ENCODE data around the gene MARVELD2.
"Not testable (repeated sequence)": the region's sequence is repeated elsewhere in the genome, so short reads cannot be mapped to it uniquely, and the experiment has no call there.

MARVELD2 gene

DNA sequence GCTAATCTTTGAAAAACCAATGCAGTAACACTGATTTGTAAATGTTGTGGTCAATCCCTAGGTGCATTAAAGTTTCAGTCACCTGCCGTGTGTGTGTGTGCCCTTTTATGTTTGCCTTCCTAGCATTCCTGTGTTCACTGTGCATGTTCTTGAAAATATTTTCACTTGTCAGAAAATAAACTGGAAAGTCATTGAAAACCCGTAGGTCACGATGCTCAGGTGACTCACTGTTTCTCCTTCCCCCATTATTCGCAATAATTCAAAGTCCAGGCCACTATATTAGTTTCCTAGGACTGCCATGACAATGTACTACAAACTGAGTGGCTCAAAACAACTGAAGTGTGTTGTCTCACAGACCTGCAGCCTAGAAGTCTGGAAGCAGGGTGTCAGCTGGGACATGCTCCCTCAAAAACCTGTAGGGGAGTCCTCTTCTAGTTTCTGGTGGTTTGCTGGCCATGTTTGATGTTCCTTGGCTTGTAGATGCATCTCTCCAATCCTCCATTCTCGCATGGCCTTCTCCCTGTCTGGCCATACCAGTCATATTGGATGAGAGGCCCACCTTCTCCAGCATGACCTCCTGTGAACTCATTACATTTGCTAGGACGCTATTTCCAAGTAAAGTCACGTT is 29.3 kb downstream of the MARVELD2 start:
- no peak overlapping the region for H3K27ac ChIP-seq

GRCh38 chr5:69449511-69449910 is 34.6 kb downstream of the MARVELD2 start:
- Histone ChIP-seq H3K9ac (ENCODE audit: insufficient read length) (no peak overlapping the region), H3K27ac (no peak overlapping the region), H3K9me3 (ENCODE audit: low read depth, low read length) (no peaks in the 10 kb centered on the region; the same call in 1 of the 2 replicates), H3K4me3 (no peak overlapping the region), H3K36me3 (ENCODE audit: insufficient read depth, low read length) (no peaks in the 10 kb centered on the region)
- no peak for TF ChIP-seq EZH2 (IDR thresholded peaks at IDR 0.05)
- TF ChIP-seq POLR2AphosphoS5 (IDR thresholded peaks at IDR 0.05; ENCODE audit: borderline replicate concordance, low read depth, low read length), result no peak
- TF ChIP-seq FOXP2 (optimal IDR thresholded peaks at IDR 0.05; ENCODE audit: control extremely low read depth, extremely low read length, insufficient read depth), result no peak
- DNase-seq (ENCODE audit: low read depth, low spot score), result no peak

More for the DNA sequence above, 29.3 kb downstream of the MARVELD2 start:
- Histone ChIP-seq H3K9me3 (ENCODE audit: low read depth, low read length) (no peaks in the 10 kb centered on the region), H3K36me3 (ENCODE audit: insufficient read depth, low read length) (no peaks in the 10 kb centered on the region), H3K4me3 (no peak overlapping the region), H3K9ac (ENCODE audit: insufficient read length) (no peak overlapping the region)
- DNase-seq (ENCODE audit: low read depth, low spot score), result no peak
- no peak for TF ChIP-seq POLR2AphosphoS5 (IDR thresholded peaks at IDR 0.05; ENCODE audit: borderline replicate concordance, low read depth, low read length)

DNA sequence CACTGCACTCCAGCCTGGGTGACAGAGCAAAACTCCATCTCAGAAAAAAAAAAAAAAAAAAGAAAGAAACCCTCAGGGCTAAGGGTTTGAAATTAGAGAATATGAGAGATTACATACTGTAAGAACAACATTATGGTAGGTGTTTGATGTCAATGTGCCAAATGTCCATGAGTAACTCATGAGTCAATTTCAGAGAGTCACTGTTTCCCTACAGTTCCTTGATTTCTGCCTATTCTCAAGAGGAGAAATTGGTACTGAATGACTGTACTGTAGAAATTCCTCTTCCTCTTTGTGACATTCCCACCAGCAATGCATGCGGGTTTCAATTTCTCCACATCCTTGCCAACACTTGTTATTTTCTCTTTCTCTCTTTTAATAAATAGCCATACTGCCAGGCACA is 35.2 kb downstream of the MARVELD2 start:
- Histone ChIP-seq H3K36me3 (ENCODE audit: insufficient read depth, low read length) (no peaks in the 10 kb centered on the region), H3K4me3 (no peak overlapping the region), H3K9ac (ENCODE audit: insufficient read length) (no peak overlapping the region), H3K9me3 (ENCODE audit: low read depth, low read length) (no peaks in the 10 kb centered on the region; the same call in 1 of the 2 replicates), H3K27ac (no peak overlapping the region)
- TF ChIP-seq EZH2 (IDR thresholded peaks at IDR 0.05), result no peak
- TF ChIP-seq FOXP2 (optimal IDR thresholded peaks at IDR 0.05; ENCODE audit: control extremely low read depth, extremely low read length, insufficient read depth), result no peak
- no peak for TF ChIP-seq POLR2AphosphoS5 (IDR thresholded peaks at IDR 0.05; ENCODE audit: borderline replicate concordance, low read depth, low read length)
- DNase-seq (ENCODE audit: low read depth, low spot score), result no peak

DNA sequence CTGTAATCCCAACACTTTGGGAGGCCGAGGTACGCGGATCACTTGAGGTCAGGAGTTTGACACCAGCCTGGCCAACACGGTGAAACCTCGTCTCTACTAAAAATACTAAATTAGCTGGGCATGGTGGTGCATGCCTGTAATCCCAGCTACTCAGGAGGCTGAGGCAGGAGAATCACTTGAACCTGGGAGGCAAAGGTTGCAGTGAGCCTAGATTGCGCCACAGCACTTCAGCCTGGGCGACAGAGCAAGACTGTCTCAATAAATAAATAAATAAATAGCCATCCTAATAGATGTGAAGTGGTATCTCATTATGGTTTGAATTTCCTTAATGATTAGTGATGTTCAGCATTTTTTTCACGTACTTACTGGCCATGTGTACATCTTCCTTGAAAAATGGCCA is 35.6 kb downstream of the MARVELD2 start:
- H3K27ac ChIP-seq, result not testable (repeated sequence)

DNA sequence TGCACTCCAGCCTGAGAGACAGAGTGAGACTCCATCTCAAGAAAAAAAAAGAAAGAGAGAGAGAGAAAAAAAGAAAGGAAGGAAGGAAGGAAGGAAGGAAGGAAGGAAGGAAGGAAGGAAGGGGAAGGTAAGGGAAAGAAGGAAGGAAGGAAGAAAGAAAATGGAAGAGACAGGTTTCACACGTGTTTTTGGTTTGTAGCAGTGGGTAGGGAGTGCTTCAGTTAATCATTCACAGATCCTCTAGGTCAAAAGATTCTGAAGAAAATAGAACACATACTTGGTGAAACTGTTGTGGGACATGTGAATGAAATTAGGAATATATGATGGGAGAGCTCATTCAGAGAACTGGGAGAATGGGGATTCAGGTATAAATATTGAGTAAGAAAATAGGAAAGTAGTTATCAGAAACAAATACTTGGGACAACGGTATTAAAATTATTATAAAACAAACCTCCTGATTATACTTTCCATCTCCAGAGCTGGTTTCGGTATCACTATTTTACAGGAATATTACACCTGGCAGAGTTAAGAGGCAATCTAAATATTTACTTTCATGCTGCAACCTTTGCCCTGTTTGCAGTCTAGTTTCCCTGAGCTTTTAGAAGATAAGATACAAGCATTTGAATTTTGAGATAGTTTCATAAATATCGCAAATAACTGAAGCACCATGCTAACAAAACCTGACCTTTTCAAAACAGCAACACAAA is 37.2 kb downstream of the MARVELD2 start:
- no peak for TF ChIP-seq FOXP2 (optimal IDR thresholded peaks at IDR 0.05; ENCODE audit: control extremely low read depth, extremely low read length, insufficient read depth)
- no peak for TF ChIP-seq EZH2 (IDR thresholded peaks at IDR 0.05)
- peak; percentile 23; the same call in 1 of the 2 replicates for TF ChIP-seq POLR2AphosphoS5 (IDR thresholded peaks at IDR 0.05; ENCODE audit: borderline replicate concordance, low read depth, low read length)
- DNase-seq (ENCODE audit: low read depth, low spot score), result peak; percentile 37
- no peak overlapping the region for H3K9ac ChIP-seq (ENCODE audit: insufficient read length)
- H3K27ac ChIP-seq, result peak overlapping the region; percentile 93
- H3K4me3 ChIP-seq, result peak overlapping the region; percentile 28
- H3K36me3 ChIP-seq (ENCODE audit: insufficient read depth, low read length), result no peaks in the 10 kb centered on the region
- no peaks in the 10 kb centered on the region; the same call in 1 of the 2 replicates for H3K9me3 ChIP-seq (ENCODE audit: low read depth, low read length)

More for the DNA sequence above, 35.6 kb downstream of the MARVELD2 start:
- not testable (repeated sequence) for H3K36me3 ChIP-seq (ENCODE audit: insufficient read depth, low read length); H3K9ac ChIP-seq (ENCODE audit: insufficient read length); H3K4me3 ChIP-seq; H3K9me3 ChIP-seq (ENCODE audit: low read depth, low read length); DNase-seq (ENCODE audit: low read depth, low spot score)

DNA sequence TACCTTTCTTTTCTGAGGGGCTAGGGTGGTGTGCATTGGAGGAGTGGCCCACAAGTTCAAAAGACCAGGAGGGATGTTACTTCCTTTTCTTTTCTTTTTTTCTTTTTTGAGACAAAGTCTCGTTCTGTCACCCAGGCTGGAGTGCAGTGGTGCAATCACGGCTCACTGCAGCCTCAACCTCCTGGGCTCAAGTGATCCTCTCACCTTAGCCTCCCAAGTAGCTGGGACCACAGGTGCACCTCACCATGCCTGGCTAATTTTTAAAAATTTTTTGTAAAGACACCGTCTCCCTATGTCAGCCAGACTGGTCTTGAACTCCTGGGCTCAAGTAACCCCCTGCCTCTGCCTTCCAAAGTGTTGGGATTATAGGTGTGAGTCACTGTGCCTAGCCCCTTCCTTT is 38.6 kb downstream of the MARVELD2 start:
- DNase-seq (ENCODE audit: low read depth, low spot score); H3K9ac ChIP-seq (ENCODE audit: insufficient read length); H3K9me3 ChIP-seq (ENCODE audit: low read depth, low read length); H3K27ac ChIP-seq; H3K36me3 ChIP-seq (ENCODE audit: insufficient read depth, low read length); H3K4me3 ChIP-seq: not testable (repeated sequence)

DNA sequence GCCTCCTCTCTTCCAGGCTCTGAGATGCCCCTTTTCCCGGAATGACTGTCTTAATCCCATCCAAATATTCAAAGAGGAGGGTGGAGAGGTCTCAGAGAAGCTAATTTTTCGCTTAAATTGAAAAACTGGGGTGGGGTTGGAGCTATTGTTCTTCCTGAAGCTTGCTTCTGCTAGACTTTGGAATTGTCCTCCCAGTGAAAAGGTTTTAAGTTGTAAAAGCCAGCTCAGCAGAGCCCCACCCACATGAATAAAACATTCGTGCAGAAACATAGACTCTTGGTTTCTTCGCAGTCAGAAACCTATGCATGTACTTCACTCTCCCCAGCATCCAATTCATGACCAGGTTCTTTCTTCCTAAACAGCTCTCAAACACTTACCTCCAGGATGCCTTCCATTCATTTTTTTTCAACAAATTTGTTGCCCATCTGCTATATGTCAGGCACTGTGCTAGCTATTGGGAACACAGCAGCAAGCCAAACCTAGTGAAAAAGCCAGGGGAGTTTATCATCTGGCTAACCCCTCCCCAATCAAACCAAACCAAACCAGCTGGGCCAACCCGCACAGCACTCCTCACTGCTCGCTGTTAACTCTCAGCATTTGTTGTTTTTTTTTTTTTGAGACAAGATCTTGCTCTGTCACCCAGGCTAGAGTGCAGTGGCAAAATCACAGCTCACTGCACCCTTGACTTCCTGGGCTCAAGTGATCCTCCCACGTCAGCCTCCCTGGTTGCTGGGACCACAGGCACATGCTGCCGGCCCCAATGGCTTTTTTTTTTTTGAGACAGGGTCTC is 39.7 kb downstream of the MARVELD2 start:
- peak; percentile 32 for DNase-seq (ENCODE audit: low read depth, low spot score)
- Histone ChIP-seq H3K27ac (peak overlapping the region; percentile 95), H3K9ac (ENCODE audit: insufficient read length) (peak overlapping the region; percentile 70)

DNA sequence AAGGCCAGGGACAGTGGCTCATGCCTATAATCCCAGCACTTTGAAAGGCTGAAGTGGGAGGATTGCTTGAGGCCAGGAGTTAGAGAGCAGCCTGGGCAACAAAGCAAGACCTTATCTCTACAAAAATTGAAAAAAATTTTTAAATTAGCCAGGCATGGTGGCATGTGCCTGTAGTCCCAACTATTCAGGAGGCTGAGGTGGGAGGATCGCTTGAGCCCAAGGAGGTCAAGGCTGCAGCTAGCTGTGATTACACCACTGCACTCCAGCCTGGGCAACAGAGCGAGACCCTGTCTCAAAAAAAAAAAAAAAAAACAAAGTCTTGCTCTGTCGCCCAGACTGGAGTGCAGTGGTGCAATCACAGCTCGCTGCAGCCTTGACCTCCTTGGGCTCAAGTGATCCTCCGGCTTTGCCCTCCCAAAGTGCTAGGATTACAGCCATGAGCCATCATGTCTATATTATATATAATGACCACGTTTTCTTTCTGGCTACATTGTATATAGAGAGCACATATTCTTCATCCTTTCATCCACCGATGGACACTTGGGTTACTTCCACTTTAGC is 40.6 kb downstream of the MARVELD2 start:
- not testable (repeated sequence) for H3K9me3 ChIP-seq (ENCODE audit: low read depth, low read length); H3K9ac ChIP-seq (ENCODE audit: insufficient read length); DNase-seq (ENCODE audit: low read depth, low spot score)

More for the DNA sequence above, 39.7 kb downstream of the MARVELD2 start:
- Histone ChIP-seq H3K4me3 (peak overlapping the region; percentile 63), H3K9me3 (ENCODE audit: low read depth, low read length) (no peaks in the 10 kb centered on the region; the same call in 1 of the 2 replicates), H3K36me3 (ENCODE audit: insufficient read depth, low read length) (no peaks in the 10 kb centered on the region)
- no peak for TF ChIP-seq EZH2 (IDR thresholded peaks at IDR 0.05)

More for the DNA sequence above, 40.6 kb downstream of the MARVELD2 start:
- not testable (repeated sequence) for H3K36me3 ChIP-seq (ENCODE audit: insufficient read depth, low read length); H3K27ac ChIP-seq; H3K4me3 ChIP-seq

Measured in SK-N-MC (cell line).